ENCODE measurements around the gene ACOX2.

DNA sequence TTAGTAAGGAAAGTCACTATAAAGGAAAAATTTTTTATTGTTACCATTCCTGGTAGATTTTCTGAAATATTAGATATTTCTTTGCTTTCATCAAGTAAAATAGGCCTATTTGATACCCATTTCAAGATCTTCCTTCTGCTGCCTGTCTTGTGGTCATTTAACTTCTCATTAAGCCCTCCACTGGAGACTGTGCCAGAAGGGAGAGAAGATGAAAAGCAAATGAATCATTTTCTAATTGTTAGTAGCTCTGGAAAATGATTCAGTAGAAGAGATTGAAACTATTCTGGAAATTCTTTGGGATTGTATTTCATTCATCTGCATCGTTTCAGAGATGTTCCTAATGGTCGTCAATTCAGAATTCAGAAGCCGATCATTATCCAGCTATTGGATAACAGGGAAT, 41.9 kb downstream of the ACOX2 start:
- TF ChIP-seq PHF8 (conservative IDR thresholded peaks at IDR 0.05; ENCODE audit: low read depth, low read length) (no peak), POLR2A (IDR thresholded peaks at IDR 0.05; ENCODE audit: control extremely low read depth in 1 of 2, low read depth in 2 of 2, low read length in 2 of 2) (no peak), CBX8 (IDR thresholded peaks at IDR 0.05; ENCODE audit: borderline replicate concordance, low read depth, low read length) (no peak), TAF1 (IDR thresholded peaks at IDR 0.05; ENCODE audit: low read depth, low read length) (no peak), MAFK (IDR thresholded peaks at IDR 0.05; ENCODE audit: low read depth, low read length) (no peak), HDAC2 (IDR thresholded peaks at IDR 0.05; ENCODE audit: borderline replicate concordance in 1 of 2, low read depth in 2 of 2, low read length in 2 of 2) (no peak), FOSL1 (IDR thresholded peaks at IDR 0.05; ENCODE audit: insufficient read depth, low read depth, low read length) (no peak), RFX5 (IDR thresholded peaks at IDR 0.05; ENCODE audit: borderline replicate concordance, low read depth, low read length) (no peak), SIX5 (IDR thresholded peaks at IDR 0.05; ENCODE audit: low read depth, low read length) (no peak), SUZ12 (IDR thresholded peaks at IDR 0.05; ENCODE audit: low read length) (no peak), POLR2AphosphoS5 (IDR thresholded peaks at IDR 0.05; ENCODE audit: low read depth, low read length) (no peak)
- TF ChIP-seq, protein P1, sequence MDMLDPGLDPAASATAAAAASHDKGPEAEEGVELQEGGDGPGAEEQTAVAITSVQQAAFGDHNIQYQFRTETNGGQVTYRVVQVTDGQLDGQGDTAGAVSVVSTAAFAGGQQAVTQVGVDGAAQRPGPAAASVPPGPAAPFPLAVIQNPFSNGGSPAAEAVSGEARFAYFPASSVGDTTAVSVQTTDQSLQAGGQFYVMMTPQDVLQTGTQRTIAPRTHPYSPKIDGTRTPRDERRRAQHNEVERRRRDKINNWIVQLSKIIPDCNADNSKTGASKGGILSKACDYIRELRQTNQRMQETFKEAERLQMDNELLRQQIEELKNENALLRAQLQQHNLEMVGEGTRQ (IDR thresholded peaks at IDR 0.05; ENCODE audit: low read length), result no peak
- TF ChIP-seq, protein P2, sequence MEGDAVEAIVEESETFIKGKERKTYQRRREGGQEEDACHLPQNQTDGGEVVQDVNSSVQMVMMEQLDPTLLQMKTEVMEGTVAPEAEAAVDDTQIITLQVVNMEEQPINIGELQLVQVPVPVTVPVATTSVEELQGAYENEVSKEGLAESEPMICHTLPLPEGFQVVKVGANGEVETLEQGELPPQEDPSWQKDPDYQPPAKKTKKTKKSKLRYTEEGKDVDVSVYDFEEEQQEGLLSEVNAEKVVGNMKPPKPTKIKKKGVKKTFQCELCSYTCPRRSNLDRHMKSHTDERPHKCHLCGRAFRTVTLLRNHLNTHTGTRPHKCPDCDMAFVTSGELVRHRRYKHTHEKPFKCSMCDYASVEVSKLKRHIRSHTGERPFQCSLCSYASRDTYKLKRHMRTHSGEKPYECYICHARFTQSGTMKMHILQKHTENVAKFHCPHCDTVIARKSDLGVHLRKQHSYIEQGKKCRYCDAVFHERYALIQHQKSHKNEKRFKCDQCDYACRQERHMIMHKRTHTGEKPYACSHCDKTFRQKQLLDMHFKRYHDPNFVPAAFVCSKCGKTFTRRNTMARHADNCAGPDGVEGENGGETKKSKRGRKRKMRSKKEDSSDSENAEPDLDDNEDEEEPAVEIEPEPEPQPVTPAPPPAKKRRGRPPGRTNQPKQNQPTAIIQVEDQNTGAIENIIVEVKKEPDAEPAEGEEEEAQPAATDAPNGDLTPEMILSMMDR (IDR thresholded peaks at IDR 0.05; ENCODE audit: control extremely low read depth in 1 of 3, insufficient read depth in 1 of 3, low read depth in 1 of 3, low read length in 3 of 3), result no peak
- TF ChIP-seq, protein P3, sequence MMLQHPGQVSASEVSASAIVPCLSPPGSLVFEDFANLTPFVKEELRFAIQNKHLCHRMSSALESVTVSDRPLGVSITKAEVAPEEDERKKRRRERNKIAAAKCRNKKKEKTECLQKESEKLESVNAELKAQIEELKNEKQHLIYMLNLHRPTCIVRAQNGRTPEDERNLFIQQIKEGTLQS (IDR thresholded peaks at IDR 0.05; ENCODE audit: insufficient read depth, low read depth, low read length), result no peak

All from H1 (cell line).